Osteoblast (primary cell): ENCODE measurements around the gene ODF2. TPM values are rescaled to one million over a fixed set of nuclear protein-coding genes. Genes with fewer than 3 reads are reported as not detected.
A peak's percentile ranks its signal among the peaks of the same experiment; 100 is the strongest.

Experiments used
- DNase-seq: peaks from one replicate; pipeline ENCODE4 v3.0.0; 2011; ENCODE audit warnings: low spot score, mixed read lengths; ENCODE audit not compliant: insufficient read length; ENCODE audit errors: missing footprints
- H2AFZ ChIP-seq: 2 replicates; pipeline ENCODE4 v1.6.0; 2011; ENCODE audit warnings: mild to moderate bottlenecking, low read length
- H3K27ac ChIP-seq: 2 replicates; pipeline ENCODE4 v1.5.1; 2011; ENCODE audit warnings: mild to moderate bottlenecking, low read depth, low read length, moderate library complexity
- H3K27me3 ChIP-seq: 2 replicates; pipeline ENCODE4 v1.6.0; 2012; ENCODE audit warnings: mild to moderate bottlenecking, control low read depth, inconsistent platforms, low read length, moderate library complexity; ENCODE audit not compliant: insufficient read depth
- H3K36me3 ChIP-seq: 2 replicates; pipeline ENCODE4 v1.5.1; 2011; ENCODE audit warnings: mild to moderate bottlenecking, low read length, control low read depth, moderate library complexity; ENCODE audit not compliant: insufficient read depth
- H3K4me1 ChIP-seq: 2 replicates; pipeline ENCODE4 v1.5.1; 2011; ENCODE audit warnings: mild to moderate bottlenecking, low read length, control low read depth, moderate library complexity; ENCODE audit not compliant: insufficient read depth
- H3K4me2 ChIP-seq: 2 replicates; pipeline ENCODE4 v1.6.0; 2011; ENCODE audit warnings: mild to moderate bottlenecking, low read length; ENCODE audit not compliant: insufficient read depth
- H3K4me3 ChIP-seq: fragments of 200-600 bp; sonication (generic); 3 replicates; pipeline ENCODE4 v1.5.1; 2012; ENCODE audit warnings: mild to moderate bottlenecking, low read length, inconsistent platforms; ENCODE audit not compliant: insufficient read depth
- H3K79me2 ChIP-seq: 2 replicates; pipeline ENCODE4 v1.6.0; 2012; ENCODE audit warnings: mild to moderate bottlenecking, low read length, control low read depth, inconsistent platforms; ENCODE audit not compliant: insufficient read depth
- H3K9me3 ChIP-seq: 2 replicates; pipeline ENCODE4 v1.5.1; 2011; ENCODE audit warnings: low read depth, low read length, control low read depth
- H4K20me1 ChIP-seq: 2 replicates; pipeline ENCODE4 v1.6.0; 2012; ENCODE audit warnings: mild to moderate bottlenecking, low read length, control low read depth; ENCODE audit not compliant: insufficient read depth
- total RNA-seq: library from RNA; depleted of rRNA; stranded (reverse); fragments of >200 nt; gene quantifications from 2 replicates; pipeline ENCODE4 v1.2.3, GENCODE V29; 2012
- TF ChIP-seq, protein P1 (sequence below): IDR thresholded peaks from 2 replicates; pipeline ENCODE4 v1.5.1; 2011; ENCODE audit warnings: mild to moderate bottlenecking, low read depth, low read length, moderate library complexity; ENCODE audit errors: extremely low read depth

Gene ODF2
- total RNA-seq: 25.9 and 26.4 TPM in 2 replicates

DNA sequence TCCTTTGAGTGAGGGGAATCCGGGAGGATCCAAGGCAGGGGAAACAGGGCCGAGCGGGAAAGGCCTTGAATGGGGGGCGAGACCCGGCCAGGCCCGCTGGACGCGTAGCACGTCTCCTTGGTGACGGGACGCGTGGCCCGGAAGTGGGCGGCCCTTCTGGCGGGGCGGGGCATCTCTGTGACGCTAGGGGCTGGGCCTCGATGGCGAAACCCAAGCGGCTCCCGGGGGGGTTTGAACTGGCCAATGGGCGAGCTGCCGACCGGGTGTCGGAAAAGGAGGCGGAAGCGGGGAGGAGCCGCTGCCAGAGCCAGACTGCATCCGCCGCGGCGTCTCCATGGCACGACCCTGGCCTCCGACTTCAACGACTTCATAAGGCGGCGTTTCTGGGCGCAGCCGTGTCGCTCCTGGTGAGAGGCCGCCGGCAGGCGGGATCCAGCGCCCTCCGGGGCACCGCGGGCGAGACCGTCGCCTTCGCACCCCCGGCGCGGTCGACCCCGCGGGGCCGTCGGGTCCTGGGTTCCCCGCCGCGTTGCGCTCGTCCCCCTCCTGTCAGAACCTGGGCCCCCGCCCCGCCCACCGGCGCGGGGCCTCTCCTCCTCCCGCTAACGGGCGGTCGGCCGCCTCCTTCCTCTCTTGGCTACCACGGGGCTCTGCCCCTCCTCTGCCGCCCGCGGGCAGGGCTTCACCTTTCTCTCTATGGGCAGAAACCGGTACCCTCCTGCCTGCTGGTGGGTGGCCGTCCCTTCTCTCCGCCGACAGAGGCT is at the start of gene ODF2:
Gene ODF2 (plus strand): TSS at position 158 of the 764 bp plus-strand sequence. CDS start 86 bp downstream, at position 244.
- Histone ChIP-seq H2AFZ (peak within 1 kb of the TSS; percentile 100), H3K36me3 (peaks cover 18% of the 10 kb centered on the region), H3K4me2 (peak within 1 kb of the TSS; percentile 95), H3K9me3 (no peaks in the 10 kb centered on the region), H4K20me1 (no peaks in the 10 kb centered on the region), H3K4me1 (peaks cover 6% of the 10 kb centered on the region), H3K27me3 (no peaks in the 10 kb centered on the region), H3K27ac (peak within 1 kb of the TSS; percentile 74), H3K4me3 (peak within 1 kb of the TSS; percentile 90), H3K79me2 (peaks cover 15% of the 10 kb centered on the region)
- peak; percentile 99 for DNase-seq
- TF ChIP-seq, protein P1, sequence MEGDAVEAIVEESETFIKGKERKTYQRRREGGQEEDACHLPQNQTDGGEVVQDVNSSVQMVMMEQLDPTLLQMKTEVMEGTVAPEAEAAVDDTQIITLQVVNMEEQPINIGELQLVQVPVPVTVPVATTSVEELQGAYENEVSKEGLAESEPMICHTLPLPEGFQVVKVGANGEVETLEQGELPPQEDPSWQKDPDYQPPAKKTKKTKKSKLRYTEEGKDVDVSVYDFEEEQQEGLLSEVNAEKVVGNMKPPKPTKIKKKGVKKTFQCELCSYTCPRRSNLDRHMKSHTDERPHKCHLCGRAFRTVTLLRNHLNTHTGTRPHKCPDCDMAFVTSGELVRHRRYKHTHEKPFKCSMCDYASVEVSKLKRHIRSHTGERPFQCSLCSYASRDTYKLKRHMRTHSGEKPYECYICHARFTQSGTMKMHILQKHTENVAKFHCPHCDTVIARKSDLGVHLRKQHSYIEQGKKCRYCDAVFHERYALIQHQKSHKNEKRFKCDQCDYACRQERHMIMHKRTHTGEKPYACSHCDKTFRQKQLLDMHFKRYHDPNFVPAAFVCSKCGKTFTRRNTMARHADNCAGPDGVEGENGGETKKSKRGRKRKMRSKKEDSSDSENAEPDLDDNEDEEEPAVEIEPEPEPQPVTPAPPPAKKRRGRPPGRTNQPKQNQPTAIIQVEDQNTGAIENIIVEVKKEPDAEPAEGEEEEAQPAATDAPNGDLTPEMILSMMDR: no peak

DNA sequence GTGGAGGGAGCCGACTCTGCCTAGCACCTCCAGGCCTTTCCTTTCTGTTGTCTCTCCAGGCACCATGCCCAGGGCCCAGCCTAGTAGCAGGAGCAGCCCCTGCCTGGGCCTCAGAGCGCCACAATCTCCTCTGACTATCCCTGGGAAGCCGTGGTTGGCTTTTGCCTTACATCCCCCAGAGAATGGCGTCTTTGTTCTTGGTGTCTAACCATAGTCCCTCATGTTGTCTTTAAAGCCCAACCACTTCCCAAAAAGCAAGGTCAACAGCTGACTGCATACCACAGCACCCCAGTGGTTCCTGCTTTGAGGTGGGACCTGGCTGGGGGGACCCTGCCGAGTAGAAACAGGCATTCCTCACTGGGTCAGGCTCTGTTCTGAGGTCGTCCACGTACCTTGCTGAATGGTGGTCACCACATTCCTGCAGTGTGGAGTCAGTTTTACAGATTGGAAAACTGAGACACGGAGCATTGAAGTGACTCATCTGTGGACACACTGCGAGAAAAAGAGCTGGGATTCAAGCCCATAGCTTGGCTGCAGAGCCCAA is 48.9 kb upstream of the ODF2 start:
- Histone ChIP-seq H3K9me3 (no peaks in the 10 kb centered on the region), H3K27me3 (peaks cover 4% of the 10 kb centered on the region), H4K20me1 (no peaks in the 10 kb centered on the region), H2AFZ (peak overlapping the region; percentile 89), H3K4me3 (no peak overlapping the region), H3K27ac (peak overlapping the region; percentile 44), H3K4me2 (peak overlapping the region; percentile 23), H3K4me1 (peaks cover 10% of the 10 kb centered on the region), H3K36me3 (no peaks in the 10 kb centered on the region), H3K79me2 (no peaks in the 10 kb centered on the region)
- TF ChIP-seq, protein P1: no peak
- peak; percentile 93 for DNase-seq

DNA sequence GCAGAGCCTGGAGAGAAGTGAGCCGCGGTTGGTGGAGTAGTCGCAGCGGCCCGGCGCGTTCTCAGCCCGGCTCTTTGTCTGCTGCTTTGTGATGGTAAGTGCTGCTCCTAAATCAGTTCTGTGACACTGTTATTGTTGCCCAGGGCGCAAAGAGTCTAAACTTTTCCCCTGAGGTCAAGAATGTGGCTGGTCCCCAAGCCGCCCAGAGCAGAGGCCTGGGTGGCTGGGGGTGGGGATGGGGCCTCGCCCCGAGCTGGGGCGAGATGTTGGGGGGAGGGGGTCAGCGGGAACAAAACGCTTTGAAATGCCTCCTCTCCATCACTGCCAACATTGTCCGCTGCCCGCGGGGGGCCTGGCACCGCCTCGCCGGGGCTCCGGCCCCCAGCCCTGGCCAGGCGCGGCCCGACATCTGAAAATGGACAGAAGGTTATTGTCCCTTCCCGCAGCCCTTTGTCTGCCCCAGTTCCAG is 46.8 kb upstream of the ODF2 start:
- Histone ChIP-seq H3K27me3 (peaks cover 6% of the 10 kb centered on the region), H3K9me3 (no peaks in the 10 kb centered on the region), H3K36me3 (no peaks in the 10 kb centered on the region), H3K27ac (no peak overlapping the region), H3K4me1 (peaks cover 10% of the 10 kb centered on the region), H3K4me2 (no peak overlapping the region), H3K79me2 (no peaks in the 10 kb centered on the region), H4K20me1 (no peaks in the 10 kb centered on the region), H2AFZ (peak overlapping the region; percentile 29), H3K4me3 (no peak overlapping the region)
- DNase-seq: no peak
- TF ChIP-seq, protein P1: no peak

DNA sequence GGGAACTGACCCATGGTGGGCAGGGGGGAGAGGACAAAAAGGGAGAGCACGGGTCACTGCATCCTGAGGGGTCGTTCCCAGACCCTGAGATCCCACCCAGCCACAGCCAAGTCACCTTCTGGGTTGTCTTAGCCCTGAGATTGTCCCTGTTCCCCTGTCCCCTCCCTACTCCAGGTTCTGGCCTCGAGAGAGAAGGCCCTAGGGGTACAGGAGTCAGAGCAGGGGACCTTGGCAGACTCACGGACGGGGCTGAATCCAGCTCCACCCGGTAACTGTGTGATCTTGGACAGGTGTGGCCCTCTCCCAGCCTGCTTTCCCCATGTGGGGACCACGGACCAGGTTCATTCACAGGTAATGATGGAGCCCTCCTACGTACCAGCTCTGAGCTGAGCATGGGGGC is 46.4 kb upstream of the ODF2 start:
- no peaks in the 10 kb centered on the region for H3K79me2 ChIP-seq
- no peak overlapping the region for H3K27ac ChIP-seq
- TF ChIP-seq, protein P1: no peak
- DNase-seq: peak; percentile 73
- peaks cover 11% of the 10 kb centered on the region for H3K27me3 ChIP-seq
- H3K4me3 ChIP-seq: no peak overlapping the region
- no peaks in the 10 kb centered on the region for H3K36me3 ChIP-seq
- H3K4me1 ChIP-seq: peaks cover 10% of the 10 kb centered on the region
- no peaks in the 10 kb centered on the region for H4K20me1 ChIP-seq
- no peak overlapping the region for H3K4me2 ChIP-seq
- H3K9me3 ChIP-seq: no peaks in the 10 kb centered on the region
- H2AFZ ChIP-seq: no peak overlapping the region
